Liver (tissue), 9 donors: Measurements from ENCODE around the gene TACC3. TPM values are rescaled to one million over a fixed set of nuclear protein-coding genes. Genes with fewer than 3 reads are reported as not detected.

ENCODE experiments used
- DNase-seq: peaks from one replicate; pipeline ENCODE4 v3.0.0-alpha.2; 2017; ENCODE audit warnings: low spot score
- H3K27ac ChIP-seq, 2 donors: one replicate each; pipeline ENCODE4 v1.7.0; 2013; ENCODE audit warnings: inconsistent platforms in 2 of 2, low read length in 2 of 2, control low read depth in 1 of 2, low read depth in 1 of 2, mild to moderate bottlenecking in 1 of 2
- H3K27me3 ChIP-seq, 4 donors: one replicate each; pipeline versions ENCODE4 v1.6.1 to v1.7.0; 2013; ENCODE audit warnings: low read length in 3 of 4, inconsistent platforms in 1 of 4, mild to moderate bottlenecking in 1 of 4, moderate library complexity in 1 of 4; ENCODE audit not compliant: control insufficient read depth in 4 of 4, insufficient read depth in 4 of 4
- H3K36me3 ChIP-seq, 4 donors: one replicate each; pipeline versions ENCODE4 v1.6.1 to v1.7.0; 2013; ENCODE audit warnings: low read length in 3 of 4, mild to moderate bottlenecking in 3 of 4, low read depth in 1 of 4, moderate library complexity in 1 of 4; ENCODE audit not compliant: control insufficient read depth in 4 of 4, insufficient read depth in 3 of 4
- H3K4me1 ChIP-seq, 4 donors: one replicate each; pipeline versions ENCODE4 v1.6.1 to v1.7.0; 2013; ENCODE audit warnings: low read length in 3 of 4, mild to moderate bottlenecking in 3 of 4, moderate library complexity in 1 of 4; ENCODE audit not compliant: control insufficient read depth in 4 of 4, insufficient read depth in 4 of 4
- H3K4me3 ChIP-seq, 3 donors: one replicate each; pipeline versions ENCODE4 v1.6.1 to v1.7.0; 2013; ENCODE audit warnings: low read length in 3 of 3, control low read depth in 1 of 3, low read depth in 1 of 3, mild to moderate bottlenecking in 1 of 3
- H3K9ac ChIP-seq, 2 donors: one replicate each; pipeline ENCODE4 v1.7.0; 2013; ENCODE audit warnings: low read length in 2 of 2, mild to moderate bottlenecking in 2 of 2, moderate library complexity in 2 of 2, control low read depth in 1 of 2, low read depth in 1 of 2
- H3K9me3 ChIP-seq, 4 donors: one replicate each; pipeline versions ENCODE4 v1.6.1 to v1.7.0; 2013; ENCODE audit warnings: low read length in 3 of 4; ENCODE audit not compliant: control insufficient read depth in 4 of 4
- ATF3 ChIP-seq: IDR thresholded peaks from 2 replicates; pipeline ENCODE4 v1.6.1; 2016; ENCODE audit warnings: antibody characterized with exemption
- FOXA1 ChIP-seq: IDR thresholded peaks from 2 replicates; pipeline ENCODE4 v1.6.1; 2016; ENCODE audit warnings: antibody characterized with exemption
- HNF4A ChIP-seq, 2 donors: conservative IDR thresholded peaks; 2 replicates each; pipeline ENCODE4 v1.6.1; 2016; ENCODE audit warnings: antibody characterized with exemption in 2 of 2, mild to moderate bottlenecking in 2 of 2
- NR2F2 ChIP-seq: IDR thresholded peaks from 2 replicates; pipeline ENCODE4 v1.6.1; 2016; ENCODE audit warnings: antibody characterized with exemption
- RAD21 ChIP-seq, 2 donors: IDR thresholded peaks; 2 replicates each; pipeline ENCODE4 v1.6.1; 2016; ENCODE audit warnings: antibody characterized with exemption in 2 of 2, mild to moderate bottlenecking in 2 of 2
- REST ChIP-seq: IDR thresholded peaks from 2 replicates; pipeline ENCODE4 v1.6.1; 2016; ENCODE audit warnings: antibody characterized with exemption, mild to moderate bottlenecking
- RXRA ChIP-seq, 2 donors: IDR thresholded peaks; 2 replicates each; pipeline ENCODE4 v1.6.1; 2017 to 2018; ENCODE audit warnings: antibody characterized with exemption in 2 of 2, mild to moderate bottlenecking in 1 of 2
- SP1 ChIP-seq: IDR thresholded peaks from 2 replicates; pipeline ENCODE4 v1.6.1; 2018; ENCODE audit warnings: antibody characterized with exemption, mild to moderate bottlenecking
- WGBS: extraction: QIAGEN DNeasy Blood & Tissue Kit; methylation state at CpG from one replicate; pipeline ENCODE4 v1.1.7; 2013; 5-methylcytosine and 5-hydroxymethylcytosine counted together
- polyA plus RNA-seq, 2 donors: library from polyadenylated mRNA; stranded (reverse) in 1 of 2; unstranded in 1 of 2; fragments of 200-250 nt in 1 of 2; fragments of >200 nt in 1 of 2; fragmentation: Nextera tagmentation in 1 of 2; extraction: Ambion mirVana in 1 of 2; gene quantifications; one replicate each; pipeline versions ENCODE4 v1.2.1 to v1.2.3, GENCODE V29; 2013 to 2015
- total RNA-seq, 2 donors: library from RNA; depleted of rRNA; stranded (reverse); fragments of >200 nt; gene quantifications; one replicate each; pipeline ENCODE4 v1.2.3, GENCODE V29; 2014
- TF ChIP-seq, protein P1 (sequence below): IDR thresholded peaks from 2 replicates; pipeline ENCODE4 v1.6.1; 2016; ENCODE audit warnings: antibody characterized with exemption
- TF ChIP-seq, protein P2 (sequence below): fragments of 150-350 bp; IDR thresholded peaks from 2 replicates; pipeline ENCODE4 v1.5.1; 2017; ENCODE audit warnings: improper control_type of control experiment, low read depth, low read length; ENCODE audit not compliant: missing input control
- donor health status: healthy.
- donor health status: healthy.
- donor health status: healthy.
- donor health status: healthy.
- donor health status: healthy.

The TACC3 gene
- total and polyA plus RNA-seq, 4 donors, result 1.4 to 38.9 (median 5.5) TPM

- H3K27ac ChIP-seq, result no peak overlapping the region
- TF ChIP-seq ATF3, result no peak
- TF ChIP-seq, protein P1, sequence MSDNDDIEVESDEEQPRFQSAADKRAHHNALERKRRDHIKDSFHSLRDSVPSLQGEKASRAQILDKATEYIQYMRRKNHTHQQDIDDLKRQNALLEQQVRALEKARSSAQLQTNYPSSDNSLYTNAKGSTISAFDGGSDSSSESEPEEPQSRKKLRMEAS, result no peak
- TF ChIP-seq, protein P2, sequence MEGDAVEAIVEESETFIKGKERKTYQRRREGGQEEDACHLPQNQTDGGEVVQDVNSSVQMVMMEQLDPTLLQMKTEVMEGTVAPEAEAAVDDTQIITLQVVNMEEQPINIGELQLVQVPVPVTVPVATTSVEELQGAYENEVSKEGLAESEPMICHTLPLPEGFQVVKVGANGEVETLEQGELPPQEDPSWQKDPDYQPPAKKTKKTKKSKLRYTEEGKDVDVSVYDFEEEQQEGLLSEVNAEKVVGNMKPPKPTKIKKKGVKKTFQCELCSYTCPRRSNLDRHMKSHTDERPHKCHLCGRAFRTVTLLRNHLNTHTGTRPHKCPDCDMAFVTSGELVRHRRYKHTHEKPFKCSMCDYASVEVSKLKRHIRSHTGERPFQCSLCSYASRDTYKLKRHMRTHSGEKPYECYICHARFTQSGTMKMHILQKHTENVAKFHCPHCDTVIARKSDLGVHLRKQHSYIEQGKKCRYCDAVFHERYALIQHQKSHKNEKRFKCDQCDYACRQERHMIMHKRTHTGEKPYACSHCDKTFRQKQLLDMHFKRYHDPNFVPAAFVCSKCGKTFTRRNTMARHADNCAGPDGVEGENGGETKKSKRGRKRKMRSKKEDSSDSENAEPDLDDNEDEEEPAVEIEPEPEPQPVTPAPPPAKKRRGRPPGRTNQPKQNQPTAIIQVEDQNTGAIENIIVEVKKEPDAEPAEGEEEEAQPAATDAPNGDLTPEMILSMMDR, result no peak
- peaks cover 11 to 38% (median 19%) of the 10 kb centered on the region in 4 donors for H3K36me3 ChIP-seq
- 97% methylated on average over 9 of the region's 9 CpGs for WGBS
- peaks cover 0 to 4% (median 0%) of the 10 kb centered on the region in 4 donors for H3K4me1 ChIP-seq
- H3K4me3 ChIP-seq, result no peak overlapping the region
- H3K27me3 ChIP-seq, result no peaks in the 10 kb centered on the region
- no peak for DNase-seq
- no peaks in the 10 kb centered on the region for H3K9me3 ChIP-seq
- no peak overlapping the region for H3K9ac ChIP-seq
Observed at GRCh38 chr4:1691737-1692373, 29.5 kb upstream of the TACC3 start.

- DNase-seq, result peak; percentile 76
- Histone ChIP-seq H3K36me3 (peaks cover 12 to 44% (median 21%) of the 10 kb centered on the region in 4 donors), H3K9ac (no peak overlapping the region), H3K4me1 (peaks cover 0 to 4% (median 0%) of the 10 kb centered on the region in 4 donors), H3K4me3 (no peak overlapping the region), H3K27ac (no peak overlapping the region), H3K27me3 (no peaks in the 10 kb centered on the region), H3K9me3 (no peaks in the 10 kb centered on the region)
- 32% methylated on average over 7 of the region's 7 CpGs for WGBS
- TF ChIP-seq SP1 (peak; percentile 6), HNF4A (conservative IDR thresholded peaks at IDR 0.05) (peak in 1 of 2 donors; percentile 21), RAD21 (IDR thresholded peaks at IDR 0.05) (peak; percentile 89 to 93), REST (peak; percentile 87), RXRA (IDR thresholded peaks at IDR 0.05) (peak in 1 of 2 donors; percentile 21), NR2F2 (no peak), FOXA1 (no peak)
- TF ChIP-seq, protein P2, result peak; percentile 89
Observed at GRCh38 chr4:1693131-1693896, 28.0 kb upstream of the TACC3 start.
